Measurements from ENCODE around the gene CCDC171. TPM values are rescaled to one million over a fixed set of nuclear protein-coding genes. Genes with fewer than 3 reads are reported as not detected.

Gene CCDC171
- total and polyA plus RNA-seq, 2 experiments from 2014 or later = 4.4 to 5.1 TPM

DNA sequence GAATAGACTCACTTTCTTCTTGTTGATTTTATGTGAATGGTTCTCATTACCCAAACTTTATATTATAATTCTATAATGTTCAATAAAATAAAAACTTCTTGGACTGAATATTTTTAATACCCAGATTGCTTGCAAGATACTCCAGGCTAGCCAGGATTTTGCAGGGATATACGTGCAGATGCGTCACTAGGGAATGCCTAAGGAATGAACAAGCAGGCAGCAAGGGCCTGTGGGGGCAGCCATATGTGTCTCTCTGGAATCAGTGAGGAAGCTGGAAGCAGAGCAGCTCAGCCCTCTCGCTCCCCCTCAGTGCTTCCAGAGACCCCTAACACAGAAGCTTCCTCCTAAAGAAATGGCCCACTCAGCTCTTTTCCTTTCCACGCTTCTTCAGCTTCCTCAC is 457.4 kb downstream of the CCDC171 start (continued):
- TF ChIP-seq, protein P1, sequence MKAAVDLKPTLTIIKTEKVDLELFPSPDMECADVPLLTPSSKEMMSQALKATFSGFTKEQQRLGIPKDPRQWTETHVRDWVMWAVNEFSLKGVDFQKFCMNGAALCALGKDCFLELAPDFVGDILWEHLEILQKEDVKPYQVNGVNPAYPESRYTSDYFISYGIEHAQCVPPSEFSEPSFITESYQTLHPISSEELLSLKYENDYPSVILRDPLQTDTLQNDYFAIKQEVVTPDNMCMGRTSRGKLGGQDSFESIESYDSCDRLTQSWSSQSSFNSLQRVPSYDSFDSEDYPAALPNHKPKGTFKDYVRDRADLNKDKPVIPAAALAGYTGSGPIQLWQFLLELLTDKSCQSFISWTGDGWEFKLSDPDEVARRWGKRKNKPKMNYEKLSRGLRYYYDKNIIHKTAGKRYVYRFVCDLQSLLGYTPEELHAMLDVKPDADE (IDR thresholded peaks at IDR 0.05) = no peak
- TF ChIP-seq EZH2 (IDR thresholded peaks at IDR 0.05; ENCODE audit: low read depth, unreplicated experiment) (no peak), NANOG (IDR thresholded peaks at IDR 0.05; ENCODE audit: borderline replicate concordance) (no peak), ZNF114 (CRISPR knock-in tag; IDR thresholded peaks at IDR 0.05) (no peak), EZH2phosphoT487 (IDR thresholded peaks at IDR 0.05; ENCODE audit: unreplicated experiment) (no peak), JUNB (IDR thresholded peaks at IDR 0.05; ENCODE audit: unreplicated experiment) (no peak)
- TF ChIP-seq, protein P2, sequence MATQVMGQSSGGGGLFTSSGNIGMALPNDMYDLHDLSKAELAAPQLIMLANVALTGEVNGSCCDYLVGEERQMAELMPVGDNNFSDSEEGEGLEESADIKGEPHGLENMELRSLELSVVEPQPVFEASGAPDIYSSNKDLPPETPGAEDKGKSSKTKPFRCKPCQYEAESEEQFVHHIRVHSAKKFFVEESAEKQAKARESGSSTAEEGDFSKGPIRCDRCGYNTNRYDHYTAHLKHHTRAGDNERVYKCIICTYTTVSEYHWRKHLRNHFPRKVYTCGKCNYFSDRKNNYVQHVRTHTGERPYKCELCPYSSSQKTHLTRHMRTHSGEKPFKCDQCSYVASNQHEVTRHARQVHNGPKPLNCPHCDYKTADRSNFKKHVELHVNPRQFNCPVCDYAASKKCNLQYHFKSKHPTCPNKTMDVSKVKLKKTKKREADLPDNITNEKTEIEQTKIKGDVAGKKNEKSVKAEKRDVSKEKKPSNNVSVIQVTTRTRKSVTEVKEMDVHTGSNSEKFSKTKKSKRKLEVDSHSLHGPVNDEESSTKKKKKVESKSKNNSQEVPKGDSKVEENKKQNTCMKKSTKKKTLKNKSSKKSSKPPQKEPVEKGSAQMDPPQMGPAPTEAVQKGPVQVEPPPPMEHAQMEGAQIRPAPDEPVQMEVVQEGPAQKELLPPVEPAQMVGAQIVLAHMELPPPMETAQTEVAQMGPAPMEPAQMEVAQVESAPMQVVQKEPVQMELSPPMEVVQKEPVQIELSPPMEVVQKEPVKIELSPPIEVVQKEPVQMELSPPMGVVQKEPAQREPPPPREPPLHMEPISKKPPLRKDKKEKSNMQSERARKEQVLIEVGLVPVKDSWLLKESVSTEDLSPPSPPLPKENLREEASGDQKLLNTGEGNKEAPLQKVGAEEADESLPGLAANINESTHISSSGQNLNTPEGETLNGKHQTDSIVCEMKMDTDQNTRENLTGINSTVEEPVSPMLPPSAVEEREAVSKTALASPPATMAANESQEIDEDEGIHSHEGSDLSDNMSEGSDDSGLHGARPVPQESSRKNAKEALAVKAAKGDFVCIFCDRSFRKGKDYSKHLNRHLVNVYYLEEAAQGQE (IDR thresholded peaks at IDR 0.05; ENCODE audit: unreplicated experiment) = no peak
- TF ChIP-seq, protein P3, sequence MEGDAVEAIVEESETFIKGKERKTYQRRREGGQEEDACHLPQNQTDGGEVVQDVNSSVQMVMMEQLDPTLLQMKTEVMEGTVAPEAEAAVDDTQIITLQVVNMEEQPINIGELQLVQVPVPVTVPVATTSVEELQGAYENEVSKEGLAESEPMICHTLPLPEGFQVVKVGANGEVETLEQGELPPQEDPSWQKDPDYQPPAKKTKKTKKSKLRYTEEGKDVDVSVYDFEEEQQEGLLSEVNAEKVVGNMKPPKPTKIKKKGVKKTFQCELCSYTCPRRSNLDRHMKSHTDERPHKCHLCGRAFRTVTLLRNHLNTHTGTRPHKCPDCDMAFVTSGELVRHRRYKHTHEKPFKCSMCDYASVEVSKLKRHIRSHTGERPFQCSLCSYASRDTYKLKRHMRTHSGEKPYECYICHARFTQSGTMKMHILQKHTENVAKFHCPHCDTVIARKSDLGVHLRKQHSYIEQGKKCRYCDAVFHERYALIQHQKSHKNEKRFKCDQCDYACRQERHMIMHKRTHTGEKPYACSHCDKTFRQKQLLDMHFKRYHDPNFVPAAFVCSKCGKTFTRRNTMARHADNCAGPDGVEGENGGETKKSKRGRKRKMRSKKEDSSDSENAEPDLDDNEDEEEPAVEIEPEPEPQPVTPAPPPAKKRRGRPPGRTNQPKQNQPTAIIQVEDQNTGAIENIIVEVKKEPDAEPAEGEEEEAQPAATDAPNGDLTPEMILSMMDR (conservative IDR thresholded peaks at IDR 0.05; ENCODE audit: low read depth in 2 of 2) = no peak

DNA sequence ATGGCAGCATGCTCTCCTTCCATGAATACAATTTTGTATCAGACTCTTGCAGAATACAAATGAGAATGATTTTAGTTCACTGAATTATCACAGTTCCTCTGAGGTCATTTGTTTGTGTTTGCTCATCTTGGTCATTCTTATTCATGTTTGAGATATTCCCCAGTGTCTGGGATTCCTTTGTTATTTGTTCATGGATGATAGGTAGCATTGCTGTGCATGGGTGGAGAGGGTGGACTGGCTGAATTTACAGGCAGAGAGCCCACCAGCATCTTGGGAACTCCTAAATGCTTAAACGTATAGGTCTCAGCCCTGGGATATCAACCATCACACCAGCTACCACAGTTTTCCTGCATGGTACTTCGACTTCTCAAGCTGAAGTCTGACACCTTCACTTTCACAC is 459.8 kb downstream of the CCDC171 start:
- no peak overlapping the region for H3K4me2 ChIP-seq
- no peak overlapping the region for H2AFZ ChIP-seq
- no peak overlapping the region for H3K4me3 ChIP-seq
- H3F3A ChIP-seq (replicated peaks; ENCODE audit: low read depth) = no peaks in the 10 kb centered on the region
- ATAC-seq (no peak), DNase-seq (ENCODE audit: low spot score) (no peak)
- no peaks in the 10 kb centered on the region for H3K36me3 Mint-ChIP-seq (ENCODE audit: low read depth)
- H3K27me3 Mint-ChIP-seq (ENCODE audit: insufficient read depth, low read depth, poor library complexity) = no peaks in the 10 kb centered on the region
- H3K9me3 Mint-ChIP-seq = peaks cover under 1% of the 10 kb centered on the region; the same call in 2 of the 3 replicates
- no peaks in the 10 kb centered on the region for H3K4me1 Mint-ChIP-seq
- no peaks in the 10 kb centered on the region for H3K27me3 ChIP-seq (ENCODE audit: insufficient read depth)
- H3K36me3 ChIP-seq (ENCODE audit: insufficient read depth) = no peaks in the 10 kb centered on the region; the same call in 1 of the 2 replicates
- no peaks in the 10 kb centered on the region for H4K20me1 ChIP-seq (replicated peaks; ENCODE audit: insufficient read depth)
- no peaks in the 10 kb centered on the region for H3K4me1 ChIP-seq (ENCODE audit: insufficient read depth)
- no peaks in the 10 kb centered on the region for H3K79me2 ChIP-seq (replicated peaks; ENCODE audit: insufficient read depth)
- no peak overlapping the region for H3K27ac Mint-ChIP-seq
- H3K4me3 Mint-ChIP-seq = no peak overlapping the region
- H3K27ac ChIP-seq (ENCODE audit: low read depth) = no peak overlapping the region
- peaks cover 8% of the 10 kb centered on the region; the same call in 1 of the 2 replicates for H3K9me2 ChIP-seq (ENCODE audit: insufficient read depth)
- TF ChIP-seq, protein P1 (IDR thresholded peaks at IDR 0.05) = no peak
- TF ChIP-seq CREB1 (CRISPR knock-in tag; IDR thresholded peaks at IDR 0.05; ENCODE audit: low read depth) = no peak
- TF ChIP-seq EZH2 (IDR thresholded peaks at IDR 0.05; ENCODE audit: low read depth, unreplicated experiment) = no peak
- TF ChIP-seq POLR2AphosphoS5 (IDR thresholded peaks at IDR 0.05; ENCODE audit: low read depth) = no peak
- TF ChIP-seq, protein P3 (conservative IDR thresholded peaks at IDR 0.05; ENCODE audit: low read depth in 2 of 2) = no peak

Measured in GM23338 (cell line).